ENCODE results near the gene ATP8B4. TPM values are rescaled to one million over a fixed set of nuclear protein-coding genes. Genes with fewer than 3 reads are reported as not detected.

Gene ATP8B4
- total RNA-seq, 1 donor from 2014 or later: 0.98 TPM

DNA sequence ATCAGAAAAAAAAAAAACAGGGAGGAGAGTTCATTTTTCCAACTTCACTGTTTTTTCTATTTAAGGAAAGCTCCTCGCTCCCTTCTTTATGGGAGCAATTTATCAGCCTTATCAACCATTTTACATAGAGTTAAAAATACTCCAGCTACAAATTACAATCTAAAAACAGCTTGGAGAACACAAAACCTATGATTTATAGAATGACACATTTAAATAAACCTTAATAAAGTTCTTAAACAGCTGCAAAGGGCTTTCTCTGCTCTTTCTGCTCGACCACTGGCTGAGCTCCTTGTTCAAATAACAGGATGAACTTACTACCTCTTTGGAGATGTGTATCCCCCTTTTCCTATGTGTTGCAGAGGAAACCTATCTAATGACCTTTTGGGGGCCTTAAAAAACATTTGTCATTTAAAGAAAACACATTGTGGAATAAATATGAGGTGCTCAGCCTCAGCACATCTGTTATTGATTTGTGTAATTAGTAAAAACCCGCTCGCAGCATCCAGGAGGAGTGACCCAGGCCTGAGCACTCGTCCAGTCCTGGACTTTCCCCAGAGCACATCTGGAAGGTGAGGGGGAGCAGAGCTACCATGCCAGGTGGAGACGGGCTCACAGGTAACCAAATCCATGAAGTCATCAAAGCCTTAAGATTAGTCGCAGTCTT is 231.2 kb downstream of the ATP8B4 start:
- Mint-ChIP-seq H3K9me3 (ENCODE audit: low read depth) (no peaks in the 10 kb centered on the region), H3K36me3 (ENCODE audit: insufficient read depth) (no peaks in the 10 kb centered on the region), H3K27me3 (no peaks in the 10 kb centered on the region), H3K4me1 (ENCODE audit: low read depth) (no peaks in the 10 kb centered on the region), H3K27ac (no peak overlapping the region), H3K4me3 (ENCODE audit: low read depth) (no peak overlapping the region)
- no peak for DNase-seq (ENCODE audit: low spot score, unreplicated experiment)
- TF ChIP-seq, protein P1, sequence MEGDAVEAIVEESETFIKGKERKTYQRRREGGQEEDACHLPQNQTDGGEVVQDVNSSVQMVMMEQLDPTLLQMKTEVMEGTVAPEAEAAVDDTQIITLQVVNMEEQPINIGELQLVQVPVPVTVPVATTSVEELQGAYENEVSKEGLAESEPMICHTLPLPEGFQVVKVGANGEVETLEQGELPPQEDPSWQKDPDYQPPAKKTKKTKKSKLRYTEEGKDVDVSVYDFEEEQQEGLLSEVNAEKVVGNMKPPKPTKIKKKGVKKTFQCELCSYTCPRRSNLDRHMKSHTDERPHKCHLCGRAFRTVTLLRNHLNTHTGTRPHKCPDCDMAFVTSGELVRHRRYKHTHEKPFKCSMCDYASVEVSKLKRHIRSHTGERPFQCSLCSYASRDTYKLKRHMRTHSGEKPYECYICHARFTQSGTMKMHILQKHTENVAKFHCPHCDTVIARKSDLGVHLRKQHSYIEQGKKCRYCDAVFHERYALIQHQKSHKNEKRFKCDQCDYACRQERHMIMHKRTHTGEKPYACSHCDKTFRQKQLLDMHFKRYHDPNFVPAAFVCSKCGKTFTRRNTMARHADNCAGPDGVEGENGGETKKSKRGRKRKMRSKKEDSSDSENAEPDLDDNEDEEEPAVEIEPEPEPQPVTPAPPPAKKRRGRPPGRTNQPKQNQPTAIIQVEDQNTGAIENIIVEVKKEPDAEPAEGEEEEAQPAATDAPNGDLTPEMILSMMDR (IDR thresholded peaks at IDR 0.05; ENCODE audit: unreplicated experiment): no peak

DNA sequence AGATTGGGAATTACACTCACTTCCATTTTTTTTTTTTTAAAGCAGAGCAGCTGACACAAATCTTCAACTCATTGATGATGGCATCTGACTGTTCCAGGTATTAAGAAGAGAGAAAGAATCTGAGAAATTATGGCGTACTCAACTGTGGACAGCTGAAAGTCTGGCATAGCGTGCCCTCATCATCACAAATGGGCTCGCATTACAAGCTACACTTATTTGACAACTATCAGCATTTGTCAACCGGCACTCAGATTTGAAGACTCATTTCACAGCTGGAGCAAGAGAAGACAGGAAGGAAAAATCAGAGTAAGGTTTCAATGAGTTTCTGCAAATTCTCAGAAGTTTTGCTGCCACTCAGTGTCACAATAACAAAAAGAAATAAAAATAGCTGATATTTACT is 235.9 kb downstream of the ATP8B4 start:
- Mint-ChIP-seq H3K4me3 (ENCODE audit: low read depth) (no peak overlapping the region), H3K27ac (no peak overlapping the region), H3K36me3 (ENCODE audit: insufficient read depth) (no peaks in the 10 kb centered on the region), H3K9me3 (ENCODE audit: low read depth) (no peaks in the 10 kb centered on the region), H3K4me1 (ENCODE audit: low read depth) (peaks cover 5% of the 10 kb centered on the region), H3K27me3 (no peaks in the 10 kb centered on the region)
- DNase-seq (ENCODE audit: low spot score, unreplicated experiment): no peak
- TF ChIP-seq, protein P1 (IDR thresholded peaks at IDR 0.05; ENCODE audit: unreplicated experiment): no peak

DNA sequence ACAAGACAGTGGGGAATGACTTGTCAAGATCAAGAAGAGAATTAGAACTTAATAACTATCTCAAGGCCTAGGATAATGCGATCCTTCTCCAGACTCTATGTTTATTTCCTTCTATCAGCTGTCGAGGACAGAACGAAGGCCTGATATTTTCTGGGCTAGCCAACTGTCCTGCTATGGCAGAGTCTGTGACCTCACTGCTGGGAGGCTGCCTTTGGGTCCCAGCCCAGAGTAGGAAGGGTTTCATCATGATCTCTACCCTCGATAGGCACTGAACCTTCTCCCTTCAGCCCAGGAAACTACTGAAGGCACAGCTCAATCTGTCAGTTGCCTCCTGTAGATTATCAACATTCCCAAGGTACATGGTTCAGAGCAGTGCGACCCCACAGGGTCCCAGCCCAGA is 237.2 kb downstream of the ATP8B4 start:
- Mint-ChIP-seq H3K27ac (no peak overlapping the region), H3K4me1 (ENCODE audit: low read depth) (peaks cover 6% of the 10 kb centered on the region), H3K4me3 (ENCODE audit: low read depth) (no peak overlapping the region), H3K27me3 (no peaks in the 10 kb centered on the region), H3K9me3 (ENCODE audit: low read depth) (no peaks in the 10 kb centered on the region), H3K36me3 (ENCODE audit: insufficient read depth) (no peaks in the 10 kb centered on the region)
- DNase-seq (ENCODE audit: low spot score, unreplicated experiment): no peak
- TF ChIP-seq, protein P1 (IDR thresholded peaks at IDR 0.05; ENCODE audit: unreplicated experiment): no peak

DNA sequence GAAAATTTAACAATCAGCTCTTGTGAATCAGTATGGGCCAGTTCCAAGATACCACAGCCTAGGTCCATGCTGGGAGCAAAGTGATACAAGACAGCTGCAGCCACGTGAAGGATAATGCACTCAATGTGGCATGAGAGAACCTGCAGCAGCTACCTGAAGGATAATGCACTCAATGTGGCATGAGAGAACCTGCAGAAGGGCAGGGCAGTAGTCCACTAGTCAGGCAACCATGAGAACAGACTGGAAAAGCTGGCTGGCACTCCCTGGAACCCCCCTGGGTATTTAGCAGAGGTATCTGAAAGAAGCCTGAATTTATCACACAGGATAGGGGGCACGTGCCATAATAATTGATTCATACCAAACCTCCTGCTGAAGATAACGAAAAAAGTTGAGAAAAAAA is 237.6 kb downstream of the ATP8B4 start:
- H3K36me3 Mint-ChIP-seq (ENCODE audit: insufficient read depth): no peaks in the 10 kb centered on the region
- no peak overlapping the region for H3K4me3 Mint-ChIP-seq (ENCODE audit: low read depth)
- H3K9me3 Mint-ChIP-seq (ENCODE audit: low read depth): no peaks in the 10 kb centered on the region
- TF ChIP-seq, protein P1 (IDR thresholded peaks at IDR 0.05; ENCODE audit: unreplicated experiment): no peak
- H3K27me3 Mint-ChIP-seq: no peaks in the 10 kb centered on the region
- no peak overlapping the region for H3K27ac Mint-ChIP-seq
- DNase-seq (ENCODE audit: low spot score, unreplicated experiment): no peak
- peaks cover 11% of the 10 kb centered on the region for H3K4me1 Mint-ChIP-seq (ENCODE audit: low read depth)

DNA sequence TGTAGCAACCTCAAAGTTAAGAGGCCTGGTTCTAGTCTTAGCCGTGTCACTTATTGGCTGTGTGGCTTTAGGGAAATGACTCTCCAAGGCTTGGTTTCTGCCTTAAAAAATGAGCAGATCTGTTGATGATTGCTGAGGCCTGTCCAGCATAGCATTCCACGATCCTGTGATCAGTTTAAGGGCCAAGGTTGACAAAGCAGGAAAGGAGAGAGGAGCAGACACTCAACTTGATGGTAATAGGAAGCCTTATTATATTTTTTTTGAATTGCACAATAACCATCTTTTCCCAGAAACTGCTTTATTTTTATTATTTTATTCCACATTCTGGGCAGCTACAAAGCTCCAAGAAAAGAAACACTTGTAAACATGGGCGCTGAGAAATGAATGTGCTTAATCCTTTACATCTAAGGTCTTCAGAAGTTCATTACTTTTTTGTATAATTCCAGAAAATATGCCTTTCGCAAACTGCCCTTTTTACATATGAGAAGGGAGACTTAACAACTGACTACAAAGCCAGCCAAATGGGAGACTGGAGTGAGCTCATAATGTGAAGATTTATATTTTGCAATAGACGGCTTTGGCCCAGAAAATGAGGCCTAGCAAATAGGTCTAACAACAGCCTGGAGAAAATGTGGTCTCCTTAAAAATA is 241.0 kb downstream of the ATP8B4 start:
- H3K4me1 Mint-ChIP-seq (ENCODE audit: low read depth): peaks cover 13% of the 10 kb centered on the region
- no peak overlapping the region for H3K27ac Mint-ChIP-seq
- H3K27me3 Mint-ChIP-seq: no peaks in the 10 kb centered on the region

More for the DNA sequence above, 241.0 kb downstream of the ATP8B4 start:
- TF ChIP-seq, protein P1 (IDR thresholded peaks at IDR 0.05; ENCODE audit: unreplicated experiment): no peak
- Mint-ChIP-seq H3K9me3 (ENCODE audit: low read depth) (no peaks in the 10 kb centered on the region), H3K36me3 (ENCODE audit: insufficient read depth) (no peaks in the 10 kb centered on the region), H3K4me3 (ENCODE audit: low read depth) (no peak overlapping the region)
- DNase-seq (ENCODE audit: low spot score, unreplicated experiment): no peak
